Left renal pelvis (tissue), 4 donors: ENCODE data around the gene APOBEC4. TPM values are rescaled to one million over a fixed set of nuclear protein-coding genes. Genes with fewer than 3 reads are reported as not detected.

Experiments
- DNase-seq, 4 donors: peaks; one replicate each; pipeline ENCODE4 v3.0.0-alpha.2; 2013; ENCODE audit warnings: low read depth in 4 of 4, low spot score in 3 of 4
- polyA plus RNA-seq, 4 donors: library from polyadenylated mRNA; unstranded; fragments of 120-200 nt; gene quantifications; one replicate each; pipeline ENCODE4 v1.2.1, GENCODE V29; 2013; ENCODE audit not compliant: insufficient read length in 4 of 4

The APOBEC4 gene
- polyA plus RNA-seq, 4 donors = not detected

DNA sequence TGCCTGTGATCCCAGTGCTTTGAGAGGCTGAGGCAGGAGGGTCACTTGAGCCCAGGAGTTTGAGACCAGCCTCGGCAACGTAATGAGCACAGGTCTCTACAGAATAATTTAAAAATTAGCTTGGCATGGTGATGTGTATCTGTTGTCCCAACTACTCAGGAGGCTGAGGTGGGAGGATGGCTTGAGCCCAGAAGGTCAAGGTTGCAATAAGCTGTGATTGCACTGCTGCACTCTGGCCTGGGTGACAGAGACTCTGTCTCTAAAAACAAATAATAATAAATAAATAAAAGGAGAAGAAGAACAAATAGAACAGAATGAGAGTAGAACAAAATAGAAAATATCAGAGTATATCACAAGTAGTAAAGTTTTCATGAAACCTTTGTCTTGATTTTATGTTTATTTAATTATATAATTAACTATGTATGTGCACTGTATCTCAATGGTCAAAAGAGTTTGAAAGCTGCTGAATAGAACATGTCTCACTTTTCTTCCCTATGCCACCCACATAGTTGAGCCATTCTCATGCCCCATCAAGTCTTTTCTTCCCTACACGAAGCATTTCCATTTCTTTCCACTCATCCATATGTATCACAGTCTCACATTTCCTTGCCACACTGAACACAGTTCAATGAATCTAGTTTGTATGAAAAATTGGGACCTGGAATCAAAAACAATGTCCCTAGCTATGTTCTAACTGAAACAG lies 22.9 kb upstream of the APOBEC4 start:
- no peak for DNase-seq

GRCh38 chr1:183675381-183675780 lies 22.3 kb upstream of the APOBEC4 start:
- no peak for DNase-seq

DNA sequence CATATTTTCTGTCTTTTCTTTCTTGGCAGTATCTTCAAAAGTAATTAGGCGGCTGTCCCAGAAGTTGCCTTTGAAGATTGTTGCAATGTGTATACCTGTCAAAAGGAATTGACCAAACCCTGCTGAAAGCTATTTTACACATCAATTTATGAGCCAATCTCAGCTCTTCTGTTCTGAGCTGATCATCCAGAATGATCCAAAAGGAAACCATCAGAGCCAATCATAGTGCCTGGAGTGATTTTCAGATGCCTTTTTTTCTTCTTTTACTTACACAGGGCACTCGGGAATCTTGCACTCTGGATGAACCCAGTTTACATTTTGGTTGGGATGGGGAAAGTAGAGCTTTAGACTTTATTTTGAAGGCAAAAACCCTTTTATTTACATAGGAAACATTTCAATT lies 21.8 kb upstream of the APOBEC4 start:
- DNase-seq = no peak

GRCh38 chr1:183674339-183674738 lies 21.2 kb upstream of the APOBEC4 start:
- DNase-seq = no peak

- DNase-seq = no peak
These were observed 20.6 kb upstream of the APOBEC4 start for GRCh38 chr1:183673605-183674323.

DNA sequence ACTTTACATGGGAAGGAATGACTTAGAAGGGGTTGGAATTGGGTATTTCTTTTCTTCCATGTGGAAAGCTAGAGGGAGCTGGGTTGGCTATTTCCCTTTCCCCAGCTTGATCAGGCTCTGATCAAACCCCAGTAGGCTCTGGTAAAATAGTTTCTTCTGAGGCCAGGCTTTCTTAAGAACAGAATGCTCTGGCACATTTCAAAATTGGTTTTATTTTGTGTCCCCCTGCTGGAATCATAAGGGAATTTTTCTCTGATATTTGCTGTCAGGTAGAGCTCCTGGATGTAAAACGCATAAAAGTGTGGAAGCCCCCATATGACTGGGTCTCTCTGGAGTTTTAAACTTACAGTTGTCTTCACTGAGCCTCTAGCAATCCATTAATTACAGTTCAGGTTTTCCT lies 17.1 kb upstream of the APOBEC4 start:
- no peak for DNase-seq

DNA sequence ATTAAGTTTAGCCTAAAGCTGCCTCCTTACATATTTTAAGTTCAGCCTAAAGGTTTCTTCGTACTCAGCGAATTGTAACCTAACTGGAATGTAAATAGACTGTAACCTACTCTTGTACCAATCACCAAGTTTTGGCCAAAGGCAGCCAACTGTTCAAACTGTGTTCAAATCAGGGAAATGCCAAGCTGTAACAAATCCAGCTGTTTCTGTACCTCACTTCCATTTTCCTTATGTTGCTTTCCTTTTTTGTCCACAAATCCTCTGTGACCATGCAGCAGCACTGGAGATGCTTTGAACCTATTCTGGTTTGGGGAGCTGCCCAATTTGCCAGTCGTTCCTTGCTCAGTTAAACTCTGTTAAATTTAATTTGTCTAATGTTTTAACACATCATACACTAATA lies 3.2 kb upstream of the APOBEC4 start:
- no peak for DNase-seq

DNA sequence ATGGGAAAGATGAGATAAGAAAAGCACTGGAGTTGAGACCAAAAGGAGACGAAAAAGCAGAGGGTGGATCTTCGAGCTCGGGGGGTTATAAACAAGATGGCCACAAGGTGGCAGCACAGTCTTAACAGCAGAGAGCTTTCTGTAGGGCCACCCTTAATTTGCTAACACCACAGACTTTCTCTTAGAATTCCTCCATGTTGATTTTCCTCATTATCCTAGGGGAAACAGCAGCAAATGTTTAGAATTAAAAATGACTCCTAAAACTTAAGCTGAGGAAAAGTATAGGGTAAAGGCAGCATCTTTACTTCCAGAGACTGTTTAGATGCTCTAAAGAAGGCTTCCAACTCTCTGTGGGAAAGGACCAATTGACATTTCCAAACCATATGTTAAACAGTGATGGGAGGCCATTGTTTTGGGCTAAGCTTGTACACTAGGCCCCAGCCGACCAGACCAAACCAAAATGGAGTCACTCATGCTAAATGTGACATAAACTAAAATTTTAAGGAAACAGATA lies 2.5 kb upstream of the APOBEC4 start:
- peak; percentile 67 to 72 (median 68) for DNase-seq

DNA sequence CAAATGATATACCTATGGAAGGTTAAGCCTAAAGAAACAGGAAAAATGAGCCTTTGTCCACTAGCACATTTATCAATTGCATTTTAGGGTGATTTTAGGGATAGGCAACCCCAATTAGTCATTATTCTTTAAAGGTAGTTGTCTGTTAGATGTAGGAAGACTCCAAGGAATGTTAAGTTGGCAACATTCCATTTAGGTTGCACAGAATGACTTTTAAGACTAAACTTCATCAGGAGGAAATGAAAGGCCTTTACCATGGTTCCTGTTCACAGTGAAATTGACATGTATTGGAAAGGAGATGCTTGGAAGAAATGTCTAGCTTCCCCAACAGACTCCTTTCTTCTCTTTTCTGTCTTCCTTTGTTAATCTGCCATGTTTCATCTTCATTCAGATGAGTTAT lies 1.6 kb upstream of the APOBEC4 start:
- no peak for DNase-seq

- no peak for DNase-seq
These were observed 848 bp upstream of the APOBEC4 start for GRCh38 chr1:183653876-183654451.

DNA sequence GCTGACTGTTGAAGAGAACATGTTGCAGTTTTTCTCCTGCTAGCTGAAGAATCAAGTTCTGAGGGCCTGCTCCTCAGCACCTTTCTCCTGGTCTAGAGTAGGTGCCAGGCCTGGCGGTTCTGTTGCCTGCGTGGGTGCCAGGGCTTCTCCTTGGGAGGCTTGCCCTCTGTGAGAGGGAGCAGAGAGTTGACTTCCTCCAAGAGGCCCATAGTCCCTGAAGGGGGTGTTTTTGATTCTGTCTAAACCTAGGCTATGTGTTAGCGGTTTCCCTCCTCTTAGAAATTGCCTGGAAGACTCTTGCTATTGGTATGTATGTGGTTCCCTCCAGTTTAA lies 312 bp upstream of the APOBEC4 start:
- DNase-seq = no peak

- DNase-seq = no peak
These were observed 1.0 kb downstream of the APOBEC4 start for GRCh38 chr1:183652107-183652506.

DNA sequence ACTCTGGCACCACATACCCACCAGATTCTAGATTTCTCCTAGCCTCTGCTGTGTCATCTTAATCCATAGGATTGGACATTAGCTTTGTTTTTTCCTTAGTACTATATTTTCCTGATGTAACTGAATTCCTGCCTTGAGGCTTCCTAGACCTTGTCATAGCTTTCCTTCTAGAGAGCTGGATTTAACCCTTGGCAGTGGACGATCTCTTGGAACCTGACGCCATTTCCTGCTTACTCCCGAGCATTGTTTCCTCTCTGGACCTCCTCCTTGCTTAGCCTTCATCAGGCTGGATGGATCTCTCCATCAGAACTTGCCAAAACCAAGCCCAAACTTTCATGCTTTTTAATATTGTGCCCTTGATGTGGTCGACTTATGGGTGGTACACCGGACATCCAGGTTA lies 1.5 kb downstream of the APOBEC4 start:
- DNase-seq = no peak

GRCh38 chr1:183648042-183648441 lies 5.1 kb downstream of the APOBEC4 start:
- DNase-seq = no peak

- DNase-seq = no peak
These were observed 6.3 kb downstream of the APOBEC4 start for GRCh38 chr1:183646776-183647175.

DNA sequence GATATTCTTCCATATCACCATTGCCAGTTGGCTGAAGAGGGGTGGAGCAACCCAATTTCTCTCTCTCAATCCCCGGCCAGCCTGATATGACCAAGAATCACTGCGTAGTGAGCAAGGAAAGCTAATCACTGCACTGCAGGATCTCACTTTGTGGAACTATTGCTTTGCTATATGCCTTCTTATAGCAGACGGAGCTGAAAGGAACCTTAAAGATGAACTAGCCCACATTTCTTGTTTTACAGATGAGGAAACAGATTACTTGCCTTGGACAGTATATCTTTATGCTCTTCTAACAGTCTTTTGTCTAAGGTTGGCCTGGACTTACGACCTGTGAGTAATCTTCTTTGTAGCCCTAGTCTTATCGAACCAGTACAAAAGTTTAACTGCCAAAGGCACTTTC lies 7.6 kb downstream of the APOBEC4 start:
- no peak for DNase-seq

DNA sequence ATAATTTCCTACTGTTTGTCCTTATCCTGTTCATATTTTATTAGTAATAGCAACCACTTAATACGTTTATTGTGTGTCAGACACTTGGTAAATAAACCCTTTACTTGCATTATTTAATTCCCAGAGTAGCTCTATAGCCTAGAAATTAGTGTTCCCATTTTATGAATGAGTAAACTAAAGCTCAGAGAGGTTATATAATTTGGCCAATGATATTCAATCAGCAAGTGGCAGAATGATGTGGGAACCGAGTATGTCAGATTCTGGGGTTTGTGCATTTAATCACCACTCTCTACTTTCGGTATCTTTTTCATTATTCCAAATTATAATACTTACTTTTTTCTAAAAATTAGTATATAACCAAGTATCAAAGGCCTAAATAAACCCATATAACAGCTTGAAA lies 10.9 kb downstream of the APOBEC4 start:
- DNase-seq = no peak

- no peak for DNase-seq
These were observed 12.9 kb downstream of the APOBEC4 start for GRCh38 chr1:183640193-183640592.

DNA sequence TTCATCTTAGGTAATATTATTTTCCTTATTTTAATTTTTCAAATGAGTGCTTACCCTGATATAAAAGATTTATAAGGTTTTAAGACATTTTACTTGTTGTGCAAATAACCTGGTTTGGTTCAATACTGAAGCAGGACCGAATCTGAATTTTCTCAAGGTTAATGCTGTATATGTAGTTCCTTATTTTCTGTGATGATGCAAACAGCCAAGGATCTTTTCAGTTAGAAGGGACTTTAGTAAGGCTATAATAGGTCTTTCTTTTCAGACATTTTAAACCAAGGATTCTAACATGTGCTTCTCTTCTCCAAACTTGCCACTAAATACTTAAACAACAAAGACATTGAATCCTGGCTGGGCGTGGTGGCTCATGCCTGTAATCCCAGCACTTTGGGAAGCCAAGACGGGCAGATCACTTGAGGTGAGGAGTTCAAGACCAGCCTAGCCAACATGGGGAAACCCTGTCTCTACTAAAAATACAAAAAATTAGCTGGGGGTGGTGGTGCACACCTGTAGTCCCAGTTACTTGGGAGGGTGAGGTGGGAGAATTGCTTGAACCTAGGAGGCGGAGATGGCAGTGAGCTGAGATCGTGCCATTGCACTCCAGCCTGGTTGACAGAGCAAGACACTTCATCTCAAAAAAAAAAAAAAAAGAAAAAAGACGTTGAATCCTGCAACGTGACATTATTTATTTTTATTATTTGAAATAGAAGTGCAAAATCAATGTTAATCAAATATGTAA lies 14.3 kb downstream of the APOBEC4 start:
- DNase-seq = no peak

GRCh38 chr1:183636783-183637182 lies 16.3 kb downstream of the APOBEC4 start:
- DNase-seq = no peak

DNA sequence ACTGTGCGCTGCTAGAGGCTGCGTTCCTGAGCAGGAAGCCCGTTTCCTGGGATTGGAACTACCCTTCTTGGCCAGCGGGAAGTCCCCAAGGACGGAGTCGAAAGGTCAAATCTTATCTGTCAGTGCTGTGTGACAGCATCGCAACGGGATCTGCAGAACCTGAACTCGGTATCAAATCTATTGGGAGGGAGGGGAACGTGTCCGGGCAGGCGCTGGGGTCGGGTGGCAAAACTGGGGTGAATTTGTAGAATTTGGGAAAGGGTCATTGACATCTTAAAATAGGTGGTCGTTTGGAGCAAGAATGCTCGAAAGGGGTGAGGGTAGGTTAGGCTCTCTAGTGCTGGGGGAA lies 16.8 kb downstream of the APOBEC4 start:
- DNase-seq = no peak
